Ovary (tissue), 9 donors: Measurements from ENCODE around the gene ANKIB1. TPM values are rescaled to one million over a fixed set of nuclear protein-coding genes. Genes with fewer than 3 reads are reported as not detected.

Experiments used
- DNase-seq, 5 donors: peaks; one replicate each; pipeline ENCODE4 v3.0.0-alpha.2; 2019 to 2020
- H3K27ac ChIP-seq, 2 donors: fragments of 200-600 bp; one replicate each; pipeline versions ENCODE4 v1.5.1 to v1.8.0; 2019 to 2022
- H3K27me3 ChIP-seq: fragments of 200-600 bp; one replicate; pipeline ENCODE4 v1.8.0; 2022
- H3K36me3 ChIP-seq: fragments of 200-600 bp; sonication (generic); one replicate; pipeline ENCODE4 v1.5.1; 2019
- H3K4me1 ChIP-seq: one replicate; pipeline ENCODE4 v1.8.1; 2013; ENCODE audit warnings: mild to moderate bottlenecking, moderate library complexity; ENCODE audit not compliant: insufficient read depth
- H3K4me3 ChIP-seq: fragments of 200-600 bp; sonication (generic); one replicate; pipeline ENCODE4 v1.5.1; 2017
- H3K9me3 ChIP-seq, 2 donors: fragments of 200-600 bp in 1 of 2; sonication (generic) in 1 of 2; one replicate each; pipeline versions ENCODE4 v1.5.1 to v1.8.1; 2013 to 2019; ENCODE audit warnings: mild to moderate bottlenecking in 1 of 2, moderate library complexity in 1 of 2
- EP300 ChIP-seq: sonication (generic); formaldehyde crosslinking; IDR thresholded peaks from one replicate; pipeline ENCODE4 v1.6.1; 2017; ENCODE audit warnings: antibody characterized with exemption
- POLR2A ChIP-seq: fragments of 450-650 bp; IDR thresholded peaks from one replicate; pipeline ENCODE4 v1.6.1; 2017; ENCODE audit warnings: antibody characterized with exemption, mild to moderate bottlenecking, moderate library complexity
- WGBS, 3 donors: extraction: QIAGEN DNeasy Blood & Tissue Kit in 1 of 3; methylation state at CpG; one replicate each; pipeline versions ENCODE4 v1.1.5 to v1.1.7; 2013 to 2017; 5-methylcytosine and 5-hydroxymethylcytosine counted together
- intact Hi-C, 4 donors: fragments of 100-400 bp; cut with DNase I; formaldehyde crosslinking; loops; one replicate each; pipeline versions ENCODE4 v1.11.0 to v1.15.1; 2022 to 2023
- polyA plus RNA-seq, 2 donors: library from polyadenylated mRNA; stranded (reverse); fragments of 200-250 nt in 1 of 2; fragments of 350-450 nt in 1 of 2; fragmentation: Illumina TruSeq in 1 of 2; extraction: RNeasy Lipid Tissue Mini Kit (QIAGEN cat#74804) in 1 of 2; gene quantifications; one replicate each; pipeline ENCODE4 v1.2.3, GENCODE V29; 2013 to 2014
- total RNA-seq, 7 donors: library from RNA; depleted of rRNA in 2 of 7; stranded (reverse); fragments of >200 nt in 2 of 7; fragmentation: NEBNext Ultra II Directional in 3 of 7; extraction: Animal tissue kit (Norgen Biotek cat#: 25700) in 3 of 7; gene quantifications; one replicate each; pipeline versions ENCODE4 v1.1.0 to v1.2.4, GENCODE V29; 2016 to 2023
- TF ChIP-seq, protein P1 (sequence below), 3 donors: fragments of 450-650 bp in 2 of 3; fragments of 200-600 bp in 1 of 3; IDR thresholded peaks; one replicate each; pipeline versions ENCODE4 v1.5.1 to v1.8.0; 2016 to 2022; ENCODE audit warnings: antibody characterized with exemption in 3 of 3, mild to moderate bottlenecking in 1 of 3
- donor health status: DM: no; HTN: no; CAD: no; lungs with moderate emphysema.
- donor health status: DM: no; HTN: no; CAD: no.
- donor health status: Bipolar disorder and iron deficiency.
- donor health status: DM: yes; HTN: yes; CAD: no.
- donor health status: DM: no; HTN: no; CAD: no.
- donor health status: DM: yes; HTN: yes; CAD: no.

Gene ANKIB1
- total and polyA plus RNA-seq, 9 donors = 11.3 to 83.1 (median 60.1) TPM

DNA sequence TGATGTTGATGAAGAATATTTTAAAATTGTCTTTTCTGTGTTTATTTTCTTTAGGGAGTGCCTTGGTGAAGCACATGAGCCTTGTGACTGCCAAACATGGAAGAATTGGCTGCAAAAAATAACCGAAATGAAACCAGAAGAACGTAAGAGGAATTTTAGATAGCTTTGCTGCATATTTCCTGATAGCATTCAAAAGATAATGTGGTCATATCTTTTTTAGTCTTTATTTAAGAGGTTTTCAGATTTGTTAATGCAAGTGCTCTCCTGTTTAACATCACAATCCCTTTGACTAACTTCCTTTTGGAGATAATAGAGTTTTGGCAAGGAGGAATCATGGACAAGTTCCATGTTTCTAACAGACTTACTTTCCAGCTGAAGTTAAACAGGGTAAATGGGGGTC is 116.4 kb downstream of the ANKIB1 start:
- no peaks in the 10 kb centered on the region for H3K36me3 ChIP-seq
- no peaks in the 10 kb centered on the region for H3K4me1 ChIP-seq
- WGBS, 3 donors = 38 to 47% (median 42%) methylated on average over 2 of the region's 2 CpGs
- DNase-seq = no peak
- H3K27me3 ChIP-seq = no peaks in the 10 kb centered on the region
- no peak overlapping the region for H3K27ac ChIP-seq
- H3K9me3 ChIP-seq = no peaks in the 10 kb centered on the region
- H3K4me3 ChIP-seq = no peak overlapping the region
- intact Hi-C loops = no loop called here
- TF ChIP-seq, protein P1, sequence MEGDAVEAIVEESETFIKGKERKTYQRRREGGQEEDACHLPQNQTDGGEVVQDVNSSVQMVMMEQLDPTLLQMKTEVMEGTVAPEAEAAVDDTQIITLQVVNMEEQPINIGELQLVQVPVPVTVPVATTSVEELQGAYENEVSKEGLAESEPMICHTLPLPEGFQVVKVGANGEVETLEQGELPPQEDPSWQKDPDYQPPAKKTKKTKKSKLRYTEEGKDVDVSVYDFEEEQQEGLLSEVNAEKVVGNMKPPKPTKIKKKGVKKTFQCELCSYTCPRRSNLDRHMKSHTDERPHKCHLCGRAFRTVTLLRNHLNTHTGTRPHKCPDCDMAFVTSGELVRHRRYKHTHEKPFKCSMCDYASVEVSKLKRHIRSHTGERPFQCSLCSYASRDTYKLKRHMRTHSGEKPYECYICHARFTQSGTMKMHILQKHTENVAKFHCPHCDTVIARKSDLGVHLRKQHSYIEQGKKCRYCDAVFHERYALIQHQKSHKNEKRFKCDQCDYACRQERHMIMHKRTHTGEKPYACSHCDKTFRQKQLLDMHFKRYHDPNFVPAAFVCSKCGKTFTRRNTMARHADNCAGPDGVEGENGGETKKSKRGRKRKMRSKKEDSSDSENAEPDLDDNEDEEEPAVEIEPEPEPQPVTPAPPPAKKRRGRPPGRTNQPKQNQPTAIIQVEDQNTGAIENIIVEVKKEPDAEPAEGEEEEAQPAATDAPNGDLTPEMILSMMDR (IDR thresholded peaks at IDR 0.05) = no peak
- TF ChIP-seq POLR2A (no peak), EP300 (no peak)

DNA sequence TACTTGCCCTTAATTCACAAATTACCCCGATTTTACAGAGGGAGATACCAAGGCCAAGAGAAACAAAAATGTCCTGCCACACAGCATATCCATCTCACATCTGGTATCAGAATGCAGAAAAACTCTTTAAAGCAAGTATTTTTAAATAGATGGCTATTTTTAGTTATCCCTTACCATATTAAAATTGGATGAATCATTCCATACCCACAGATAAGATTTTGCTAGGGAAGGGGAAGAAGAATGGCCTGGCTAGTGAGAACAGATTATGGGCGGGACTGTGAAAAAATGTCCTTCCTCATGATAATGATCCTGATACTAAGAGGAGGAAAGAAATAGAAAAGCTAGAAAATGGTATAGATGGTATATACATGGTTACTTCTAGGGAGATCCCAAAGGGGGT is 121.0 kb downstream of the ANKIB1 start:
- intact Hi-C loops = no loop called here
- Histone ChIP-seq H3K27me3 (no peaks in the 10 kb centered on the region), H3K36me3 (no peaks in the 10 kb centered on the region), H3K4me1 (no peaks in the 10 kb centered on the region), H3K9me3 (no peaks in the 10 kb centered on the region), H3K4me3 (no peak overlapping the region), H3K27ac (no peak overlapping the region)
- DNase-seq = no peak
- no peak for TF ChIP-seq POLR2A
- TF ChIP-seq, protein P1 (IDR thresholded peaks at IDR 0.05) = no peak
- no peak for TF ChIP-seq EP300
- WGBS, 3 donors = 82 to 86% (median 86%) methylated on average over 2 of the region's 2 CpGs

DNA sequence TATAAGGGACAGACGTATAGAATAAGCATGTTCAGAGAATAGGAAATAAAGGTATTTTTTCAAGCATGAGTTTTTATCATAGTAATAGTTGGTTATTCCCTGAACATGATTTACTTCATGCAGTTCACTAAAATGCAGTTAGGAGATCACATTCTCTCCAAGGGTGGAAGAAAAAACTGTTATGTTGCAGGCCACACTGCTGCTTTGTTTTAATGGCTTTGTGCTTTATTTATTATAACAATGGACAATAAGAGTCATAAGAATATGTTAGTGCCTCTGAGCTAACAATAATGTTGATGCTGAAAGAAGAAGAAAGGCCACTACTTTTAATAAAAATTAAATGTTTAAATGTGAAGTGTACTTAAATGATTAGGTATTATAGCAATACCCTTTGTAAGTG is 123.0 kb downstream of the ANKIB1 start:
- intact Hi-C loops = no loop called here
- H3K9me3 ChIP-seq = no peaks in the 10 kb centered on the region
- H3K36me3 ChIP-seq = no peaks in the 10 kb centered on the region
- H3K27ac ChIP-seq = no peak overlapping the region
- H3K4me3 ChIP-seq = no peak overlapping the region
- H3K27me3 ChIP-seq = no peaks in the 10 kb centered on the region
- 84 to 86% (median 85%) methylated on average over 1 of the region's 1 CpG for WGBS, 3 donors
- no peaks in the 10 kb centered on the region for H3K4me1 ChIP-seq
- TF ChIP-seq POLR2A (no peak), EP300 (no peak)
- TF ChIP-seq, protein P1 (IDR thresholded peaks at IDR 0.05) = no peak
- no peak for DNase-seq

DNA sequence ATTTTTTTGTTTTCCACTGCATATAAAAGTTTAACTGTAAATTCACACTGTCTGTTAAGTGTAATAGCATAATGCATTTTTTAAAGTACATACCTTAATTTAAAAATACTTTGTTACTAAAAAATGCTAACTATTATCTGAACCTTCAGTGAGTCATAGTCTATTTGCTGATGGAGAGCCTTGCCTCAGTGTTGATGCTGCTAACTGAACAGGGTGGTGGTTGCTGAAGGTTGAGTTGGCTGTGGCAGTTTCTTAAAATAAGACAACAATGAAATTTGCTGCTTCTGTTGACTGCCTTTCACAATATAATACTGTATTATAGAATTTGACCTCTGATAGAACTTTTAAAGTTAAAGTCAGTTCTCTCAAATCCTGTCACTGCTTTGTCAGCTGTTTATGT is 129.2 kb downstream of the ANKIB1 start:
- Histone ChIP-seq H3K27ac (no peak overlapping the region), H3K4me3 (no peak overlapping the region)
- no peak for TF ChIP-seq POLR2A
- TF ChIP-seq, protein P1 (IDR thresholded peaks at IDR 0.05) = no peak
- no peak for TF ChIP-seq EP300

DNA sequence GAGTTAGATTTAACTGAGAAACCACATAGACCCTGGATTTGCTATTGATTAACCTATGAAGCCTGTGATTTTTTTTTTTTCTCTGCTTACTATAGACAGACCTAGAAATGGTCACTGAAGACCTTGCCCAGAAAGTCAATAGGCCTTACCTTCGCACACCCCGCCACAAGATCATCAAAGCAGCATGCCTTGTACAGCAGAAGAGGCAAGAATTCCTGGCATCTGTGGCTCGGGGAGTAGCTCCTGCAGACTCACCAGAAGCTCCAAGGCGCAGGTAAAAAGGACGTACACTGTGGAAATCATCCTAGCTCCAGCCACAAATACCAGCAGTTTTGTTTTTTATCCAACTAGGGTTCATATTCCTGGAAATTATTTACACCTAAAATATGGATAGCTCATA is 145.3 kb downstream of the ANKIB1 start:
- no peaks in the 10 kb centered on the region for H3K9me3 ChIP-seq
- no peaks in the 10 kb centered on the region for H3K4me1 ChIP-seq
- 91 to 95% (median 92%) methylated on average over 5 of the region's 5 CpGs for WGBS, 3 donors
- intact Hi-C loops = no loop called here
- H3K4me3 ChIP-seq = no peak overlapping the region
- H3K27me3 ChIP-seq = no peaks in the 10 kb centered on the region
- TF ChIP-seq, protein P1 (IDR thresholded peaks at IDR 0.05) = no peak
- no peak for TF ChIP-seq EP300
- no peak for TF ChIP-seq POLR2A
- H3K27ac ChIP-seq = no peak overlapping the region
- DNase-seq = no peak
- H3K36me3 ChIP-seq = no peaks in the 10 kb centered on the region

More for the DNA sequence above, 129.2 kb downstream of the ANKIB1 start:
- H3K4me1 ChIP-seq = no peaks in the 10 kb centered on the region
- H3K36me3 ChIP-seq = no peaks in the 10 kb centered on the region
- H3K9me3 ChIP-seq = no peaks in the 10 kb centered on the region
- DNase-seq = no peak
- intact Hi-C loops = no loop called here
- no peaks in the 10 kb centered on the region for H3K27me3 ChIP-seq
